ENCODE results near the gene TAF12. TPM values are rescaled to one million over a fixed set of nuclear protein-coding genes. Genes with fewer than 3 reads are reported as not detected.

The TAF12 gene
- total and polyA plus RNA-seq, 2 of the 4 experiments (the other 2 are of a cell fraction) = 28.8 to 31.7 TPM

- BruUV-seq (replicated peaks) = no TSS peak
- Histone ChIP-seq H4K5ac (ENCODE audit: low read depth, low read length) (no peak overlapping the region), H3K4ac (ENCODE audit: low read depth, low read length) (no peak overlapping the region), H3K9me1 (ENCODE audit: insufficient read depth, low read length) (peaks cover 7% of the 10 kb centered on the region; the same call in 1 of the 2 replicates), H3K9ac (ENCODE audit: low read depth, low read length) (peak overlapping the region; percentile 2; the same call in 1 of the 2 replicates), H3K4me3 (ENCODE audit: insufficient read depth, low read depth, low read length) (no peak overlapping the region), H2AFZ (replicated peaks; ENCODE audit: low read length, poor library complexity) (no peak overlapping the region), H4K8ac (ENCODE audit: low read depth in 2 of 2, low read length in 2 of 2) (0 out of 4 replicates have a peak overlapping the region, but pooled peaks of 1 of the 2 experiments have one; percentile 11), H2AK9ac (replicated peaks; ENCODE audit: low read depth, low read length, poor library complexity) (no peak overlapping the region), H3K23ac (ENCODE audit: low read depth, low read length) (peak overlapping the region; percentile 63), H2BK120ac (ENCODE audit: low read depth, low read length) (no peak overlapping the region), H3K27me3 (ENCODE audit: control insufficient read depth, insufficient read depth, low read length) (no peaks in the 10 kb centered on the region), H3K14ac (replicated peaks; ENCODE audit: low read depth, low read length) (0 out of 2 replicates have a peak overlapping the region, but pooled peaks have one; percentile 28), H3K4me2 (ENCODE audit: low read depth, low read length) (no peak overlapping the region), H4K91ac (ENCODE audit: insufficient read depth, low read depth, low read length) (no peak overlapping the region), H3K79me1 (ENCODE audit: low read depth in 1 of 2, low read length in 2 of 2) (peaks cover 13 to 35% of the 10 kb centered on the region in 2 experiments), H2BK15ac (ENCODE audit: low read depth, low read length) (no peak overlapping the region), H3K36me3 (ENCODE audit: control insufficient read depth, insufficient read depth, low read length) (peaks cover 40% of the 10 kb centered on the region), H4K20me1 (ENCODE audit: insufficient read depth, low read length) (peaks cover 44% of the 10 kb centered on the region), H2AK5ac (ENCODE audit: low read depth, low read length) (no peak overlapping the region), H2BK5ac (ENCODE audit: low read depth, low read length, poor library complexity, severe bottlenecking) (no peak overlapping the region), H2BK20ac (ENCODE audit: low read depth, low read length) (no peak overlapping the region), H3K27ac (ENCODE audit: insufficient read depth, low read length) (no peak overlapping the region), H3K9me3 (ENCODE audit: control insufficient read depth, insufficient read depth, low read length) (no peaks in the 10 kb centered on the region), H3K18ac (ENCODE audit: low read depth, low read length) (no peak overlapping the region), H3K56ac (ENCODE audit: extremely low read depth, insufficient read depth, low read length) (no peak overlapping the region), H3K4me1 (ENCODE audit: control insufficient read depth, insufficient read depth, low read length) (peaks cover 6% of the 10 kb centered on the region; the same call in 1 of the 2 replicates)
- dilution Hi-C loops (cut with HindIII; ENCODE audit: low sequenced_read_pairs, unreplicated experiment) (no loop called here), intact Hi-C loops (cut with micrococcal nuclease) (no loop called here), in situ Hi-C loops (cut with MboI; ENCODE audit: low sequenced_read_pairs) (no loop called here)
- POLR2A ChIA-PET (ENCODE audit: unreplicated experiment) = interaction anchor here (0.5 to 1.1 kb wide), 2 partner anchors 22 to 23 kb away, joined by 5 to 9 read pairs; no protein-coding TSS in a partner anchor
- WGBS, 2 experiments (ENCODE audit: extremely low coverage in 2 of 2, insufficient read length in 1 of 2) = no CpG with 5 or more reads among the region's 1 CpG
- CTCF ChIA-PET = interaction anchor here (1.1 kb wide), 1 partner anchor 23 kb away, joined by 3 read pairs; no protein-coding TSS in a partner anchor
- no peak for ATAC-seq (ENCODE audit: low read depth)
- DNase-seq = no peak
- TF ChIP-seq RAD21 (IDR thresholded peaks at IDR 0.05; ENCODE audit: low read length) (no peak), CTCF (conservative IDR thresholded peaks at IDR 0.05; ENCODE audit: low read depth, low read length) (no peak), ELK1 (IDR thresholded peaks at IDR 0.05; ENCODE audit: borderline replicate concordance, low read depth, low read length) (no peak), CEBPB (IDR thresholded peaks at IDR 0.05; ENCODE audit: low read depth, low read length) (no peak), MAFK (IDR thresholded peaks at IDR 0.05; ENCODE audit: low read depth, low read length) (no peak), RCOR1 (IDR thresholded peaks at IDR 0.05; ENCODE audit: insufficient replicate concordance, low read length) (no peak), BHLHE40 (IDR thresholded peaks at IDR 0.05; ENCODE audit: low read depth, low read length) (no peak), POLR2A (IDR thresholded peaks at IDR 0.05; ENCODE audit: low read depth, low read length) (no peak), RFX5 (IDR thresholded peaks at IDR 0.05; ENCODE audit: low read depth, low read length) (no peak), FOS (IDR thresholded peaks at IDR 0.05; ENCODE audit: low read depth, low read length) (no peak), USF2 (IDR thresholded peaks at IDR 0.05; ENCODE audit: low read depth, low read length) (no peak)
Measured at GRCh38 chr1:28579401-28579800, 63.5 kb downstream of the TAF12 start.

All from IMR-90 (cell line).